HFF-Myc (cell line): ENCODE measurements around the gene ANKRD33B.

Experiments used
- DNase-seq: peaks from one replicate; pipeline ENCODE4 v3.0.0-alpha.2; 2011; ENCODE audit warnings: low read depth; ENCODE audit errors: extremely low read depth
- H3K4me3 ChIP-seq: replicated peaks from 2 replicates; pipeline ENCODE4 v1.5.1; 2011; ENCODE audit warnings: low read depth, mild to moderate bottlenecking, control low read depth, low read length
- TF ChIP-seq, protein P1 (sequence below): IDR thresholded peaks from 2 replicates; pipeline ENCODE4 v1.5.1; 2012; ENCODE audit warnings: mild to moderate bottlenecking, low read depth, low read length, control low read depth; ENCODE audit errors: missing control alignments

The ANKRD33B gene

DNA sequence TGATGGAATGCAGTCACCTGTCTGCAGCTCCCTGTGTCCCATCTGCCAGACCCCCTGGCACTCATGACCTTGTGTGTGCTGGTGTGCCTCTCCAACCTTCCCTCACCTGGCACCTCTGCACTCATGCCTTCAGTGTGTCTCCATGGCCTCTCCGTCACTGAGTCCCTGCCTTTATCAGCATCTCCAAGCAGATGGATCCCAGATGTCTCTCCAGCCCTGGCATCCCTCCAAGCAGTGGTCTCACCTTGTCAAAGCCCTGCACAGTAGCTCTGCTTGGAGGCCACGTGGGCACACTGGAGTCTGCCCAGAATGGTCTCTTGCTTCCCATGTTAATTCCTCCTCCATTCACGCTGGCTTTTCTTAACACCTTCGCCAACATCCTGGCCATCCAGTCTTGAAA lies 112.4 kb downstream of the ANKRD33B start:
- DNase-seq = peak; percentile 71
- H3K4me3 ChIP-seq = no peak overlapping the region
- TF ChIP-seq, protein P1, sequence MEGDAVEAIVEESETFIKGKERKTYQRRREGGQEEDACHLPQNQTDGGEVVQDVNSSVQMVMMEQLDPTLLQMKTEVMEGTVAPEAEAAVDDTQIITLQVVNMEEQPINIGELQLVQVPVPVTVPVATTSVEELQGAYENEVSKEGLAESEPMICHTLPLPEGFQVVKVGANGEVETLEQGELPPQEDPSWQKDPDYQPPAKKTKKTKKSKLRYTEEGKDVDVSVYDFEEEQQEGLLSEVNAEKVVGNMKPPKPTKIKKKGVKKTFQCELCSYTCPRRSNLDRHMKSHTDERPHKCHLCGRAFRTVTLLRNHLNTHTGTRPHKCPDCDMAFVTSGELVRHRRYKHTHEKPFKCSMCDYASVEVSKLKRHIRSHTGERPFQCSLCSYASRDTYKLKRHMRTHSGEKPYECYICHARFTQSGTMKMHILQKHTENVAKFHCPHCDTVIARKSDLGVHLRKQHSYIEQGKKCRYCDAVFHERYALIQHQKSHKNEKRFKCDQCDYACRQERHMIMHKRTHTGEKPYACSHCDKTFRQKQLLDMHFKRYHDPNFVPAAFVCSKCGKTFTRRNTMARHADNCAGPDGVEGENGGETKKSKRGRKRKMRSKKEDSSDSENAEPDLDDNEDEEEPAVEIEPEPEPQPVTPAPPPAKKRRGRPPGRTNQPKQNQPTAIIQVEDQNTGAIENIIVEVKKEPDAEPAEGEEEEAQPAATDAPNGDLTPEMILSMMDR = no peak

DNA sequence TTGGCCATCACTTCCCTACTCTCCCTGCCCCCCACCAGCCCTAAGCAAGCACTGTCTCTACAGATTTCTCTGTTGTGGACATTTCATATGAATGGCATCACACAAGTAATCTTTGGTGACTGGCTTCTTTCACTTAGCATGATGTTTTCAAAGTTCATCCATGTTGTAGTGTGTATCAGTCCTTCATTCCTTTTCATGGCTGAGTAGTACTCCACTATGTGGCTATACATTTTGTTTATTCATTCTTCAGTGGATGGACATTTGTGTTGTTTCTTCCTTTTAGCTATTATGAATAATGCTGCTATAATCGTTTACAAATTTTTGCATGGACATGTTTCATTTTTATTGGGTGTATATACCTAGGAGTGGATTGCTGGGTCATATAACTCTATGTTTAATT lies 113.1 kb downstream of the ANKRD33B start:
- no peak overlapping the region for H3K4me3 ChIP-seq
- DNase-seq = no peak
- TF ChIP-seq, protein P1 = no peak

DNA sequence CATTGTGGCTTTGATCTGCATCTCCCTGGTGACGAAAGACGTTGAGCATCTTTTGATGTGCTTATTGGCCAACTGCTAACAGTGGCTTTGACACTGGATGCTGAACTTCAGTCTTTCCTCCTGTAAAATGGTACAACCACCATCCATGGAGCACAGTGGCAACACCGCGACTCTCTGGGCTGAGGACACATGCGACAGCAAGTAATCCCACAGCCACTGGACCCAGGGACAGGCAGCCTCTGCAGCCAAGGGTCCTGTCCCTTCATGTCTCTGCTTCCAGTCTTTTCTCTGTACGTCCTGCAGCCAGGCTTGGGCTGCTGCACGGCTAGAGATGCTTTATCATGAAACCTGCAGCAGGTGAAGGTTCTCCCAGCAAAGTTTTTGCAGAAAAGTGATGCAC lies 113.7 kb downstream of the ANKRD33B start:
- no peak for DNase-seq
- TF ChIP-seq, protein P1 = no peak
- no peak overlapping the region for H3K4me3 ChIP-seq

DNA sequence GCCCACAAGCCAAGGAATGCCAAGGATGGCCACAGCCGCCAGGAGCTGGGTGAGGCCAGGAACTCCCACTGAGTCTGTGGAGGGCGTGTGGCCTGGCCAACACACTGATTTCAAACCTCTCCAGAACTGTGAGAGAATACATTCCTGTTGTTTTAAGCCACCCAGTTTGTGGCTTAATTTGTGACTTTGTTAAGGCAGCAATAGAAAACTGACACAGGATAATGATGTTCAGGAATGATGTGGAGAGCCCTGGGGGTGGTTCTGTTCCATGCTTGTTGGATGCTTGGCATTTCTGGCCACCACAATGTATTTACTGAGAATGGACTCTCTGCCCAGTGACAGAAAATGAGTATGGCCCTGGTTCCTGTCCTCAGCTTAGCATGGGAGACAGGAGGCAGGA lies 114.4 kb downstream of the ANKRD33B start:
- DNase-seq = no peak
- TF ChIP-seq, protein P1 = no peak
- no peak overlapping the region for H3K4me3 ChIP-seq

DNA sequence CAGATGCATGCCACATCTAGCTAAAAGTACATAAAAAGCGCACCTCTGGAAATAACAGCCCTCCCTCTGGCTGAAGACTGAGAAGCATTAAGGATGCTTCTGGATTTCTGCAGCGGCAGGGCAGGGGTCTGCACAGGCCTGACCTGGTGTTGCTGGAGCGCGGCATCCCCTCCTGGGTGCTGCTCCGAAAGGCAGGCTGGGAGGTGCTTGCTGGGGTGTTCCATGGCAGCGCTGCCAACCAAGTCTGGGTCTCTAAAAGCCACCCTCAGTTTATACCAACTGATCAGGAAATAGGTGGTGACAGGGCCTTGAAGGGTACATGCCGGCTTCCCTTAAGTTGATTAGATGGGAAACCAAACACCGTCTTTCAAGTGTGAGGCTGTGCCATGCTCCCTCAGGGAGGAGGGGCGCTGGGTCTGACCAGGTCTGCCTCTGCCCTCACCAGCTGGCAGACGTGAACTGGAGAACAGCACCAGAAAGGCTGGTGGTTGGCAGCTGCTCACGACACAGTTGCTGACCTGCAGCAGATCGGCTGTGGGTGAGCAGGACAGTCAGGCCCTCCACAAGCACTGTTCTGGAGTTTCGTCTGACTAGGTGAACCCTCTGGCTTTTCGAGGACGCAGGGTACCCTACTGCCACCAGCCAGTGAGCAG lies 115.6 kb downstream of the ANKRD33B start:
- no peak for DNase-seq
- TF ChIP-seq, protein P1 = no peak
- no peak overlapping the region for H3K4me3 ChIP-seq

DNA sequence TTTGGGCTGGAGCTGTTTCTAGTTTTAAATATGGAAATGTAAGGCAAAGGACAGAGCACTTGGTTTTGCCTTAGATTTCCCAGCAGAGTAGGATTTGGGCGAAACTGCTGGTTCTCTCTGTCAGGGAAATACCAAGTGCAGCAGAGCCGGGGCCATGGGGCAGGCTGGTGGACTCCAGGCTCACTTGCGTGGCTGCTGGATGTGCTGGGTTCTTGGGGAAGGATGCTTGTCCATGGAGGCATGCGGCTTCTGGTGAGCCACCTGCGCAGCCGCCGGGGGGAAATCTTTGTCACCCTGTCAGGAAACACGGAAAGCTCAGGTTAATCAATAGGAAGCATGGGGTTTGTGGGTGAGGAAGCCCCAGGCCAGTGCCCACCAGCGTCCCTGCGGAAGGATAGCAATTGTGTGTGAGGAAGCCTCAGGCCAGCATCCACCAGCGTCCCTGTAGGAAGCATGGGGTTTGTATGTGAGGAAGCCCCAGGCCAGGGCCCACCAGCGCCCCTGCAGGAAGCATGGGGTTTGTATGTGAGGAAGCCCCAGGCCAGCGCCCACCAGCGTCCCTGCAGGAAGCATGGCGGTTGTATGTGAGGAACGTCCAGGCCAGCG lies 117.1 kb downstream of the ANKRD33B start:
- DNase-seq = no peak
- H3K4me3 ChIP-seq = no peak overlapping the region
- TF ChIP-seq, protein P1 = no peak
